ENCODE results near the gene HES3. TPM values are rescaled to one million over a fixed set of nuclear protein-coding genes. Genes with fewer than 3 reads are reported as not detected.

Gene HES3
- total RNA-seq, 1 donor = not detected

- Histone ChIP-seq H3K27ac (ENCODE audit: low read depth, low read length) (no peak overlapping the region), H3K4me1 (ENCODE audit: insufficient read depth, low read length) (peaks cover 4% of the 10 kb centered on the region), H3K4me2 (ENCODE audit: insufficient read depth, low read length) (no peak overlapping the region), H3K36me3 (ENCODE audit: insufficient read depth, low read length) (no peaks in the 10 kb centered on the region), H3K27me3 (ENCODE audit: insufficient read depth, low read length) (peaks cover 48% of the 10 kb centered on the region), H3K79me2 (ENCODE audit: insufficient read depth, low read length) (no peaks in the 10 kb centered on the region), H2AFZ (ENCODE audit: low read length) (no peak overlapping the region), H3K4me3 (ENCODE audit: insufficient read depth, low read length) (no peak overlapping the region), H3K9me3 (ENCODE audit: low read depth, low read length) (no peaks in the 10 kb centered on the region), H4K20me1 (ENCODE audit: insufficient read depth, low read length) (peaks cover 7% of the 10 kb centered on the region)
- DNase-seq (ENCODE audit: insufficient read length, low spot score, missing footprints) = peak; percentile 100
- peak; percentile 83 for TF ChIP-seq CTCF (IDR thresholded peaks at IDR 0.05; ENCODE audit: extremely low read depth, low read depth, low read length)
These were observed 2.8 kb downstream of the HES3 start for GRCh38 chr1:6246497-6247467.

GRCh38 chr1:6247651-6248050, 3.7 kb downstream of the HES3 start:
- no peak overlapping the region for H3K4me2 ChIP-seq (ENCODE audit: insufficient read depth, low read length)
- TF ChIP-seq CTCF (IDR thresholded peaks at IDR 0.05; ENCODE audit: extremely low read depth, low read depth, low read length) = no peak
- H3K79me2 ChIP-seq (ENCODE audit: insufficient read depth, low read length) = no peaks in the 10 kb centered on the region
- H2AFZ ChIP-seq (ENCODE audit: low read length) = no peak overlapping the region
- no peaks in the 10 kb centered on the region for H3K36me3 ChIP-seq (ENCODE audit: insufficient read depth, low read length)
- no peak overlapping the region for H3K4me3 ChIP-seq (ENCODE audit: insufficient read depth, low read length)
- peaks cover 4% of the 10 kb centered on the region for H3K4me1 ChIP-seq (ENCODE audit: insufficient read depth, low read length)
- peaks cover 44% of the 10 kb centered on the region for H3K27me3 ChIP-seq (ENCODE audit: insufficient read depth, low read length)
- no peaks in the 10 kb centered on the region for H3K9me3 ChIP-seq (ENCODE audit: low read depth, low read length)
- peaks cover 7% of the 10 kb centered on the region for H4K20me1 ChIP-seq (ENCODE audit: insufficient read depth, low read length)
- peak; percentile 81 for DNase-seq (ENCODE audit: insufficient read length, low spot score, missing footprints)
- H3K27ac ChIP-seq (ENCODE audit: low read depth, low read length) = no peak overlapping the region

GRCh38 chr1:6248161-6248776, 4.3 kb downstream of the HES3 start:
- H4K20me1 ChIP-seq (ENCODE audit: insufficient read depth, low read length) = peaks cover 7% of the 10 kb centered on the region
- peak; percentile 86 for DNase-seq (ENCODE audit: insufficient read length, low spot score, missing footprints)
- peaks cover 4% of the 10 kb centered on the region for H3K4me1 ChIP-seq (ENCODE audit: insufficient read depth, low read length)
- no peaks in the 10 kb centered on the region for H3K79me2 ChIP-seq (ENCODE audit: insufficient read depth, low read length)
- H2AFZ ChIP-seq (ENCODE audit: low read length) = no peak overlapping the region
- no peak overlapping the region for H3K27ac ChIP-seq (ENCODE audit: low read depth, low read length)
- H3K4me3 ChIP-seq (ENCODE audit: insufficient read depth, low read length) = no peak overlapping the region
- peaks cover 38% of the 10 kb centered on the region for H3K27me3 ChIP-seq (ENCODE audit: insufficient read depth, low read length)
- no peak for TF ChIP-seq CTCF (IDR thresholded peaks at IDR 0.05; ENCODE audit: extremely low read depth, low read depth, low read length)
- no peak overlapping the region for H3K4me2 ChIP-seq (ENCODE audit: insufficient read depth, low read length)
- H3K36me3 ChIP-seq (ENCODE audit: insufficient read depth, low read length) = no peaks in the 10 kb centered on the region
- no peaks in the 10 kb centered on the region for H3K9me3 ChIP-seq (ENCODE audit: low read depth, low read length)
